Gastroesophageal sphincter (tissue), 4 donors: ENCODE data around the gene EAF1. TPM values are rescaled to one million over a fixed set of nuclear protein-coding genes. Genes with fewer than 3 reads are reported as not detected.
"Not testable (repeated sequence)": the region's sequence is repeated elsewhere in the genome, so short reads cannot be mapped to it uniquely, and the experiment has no call there.

Experiments used
- ATAC-seq: fragments of 150-250 bp; one replicate; pipeline ENCODE4 v1.9.1; 2016; ENCODE audit warnings: mild to moderate bottlenecking, moderate library complexity
- H3K27ac ChIP-seq, 4 donors: fragments of 200-600 bp; sonication (generic) in 3 of 4; 1 replicate in 3 of 4; 2 replicates in 1 of 4; pipeline ENCODE4 v1.5.1; 2016 to 2019
- H3K27me3 ChIP-seq: fragments of 200-600 bp; sonication (generic); one replicate; pipeline ENCODE4 v1.5.1; 2019
- H3K36me3 ChIP-seq, 2 donors: fragments of 200-600 bp; sonication (generic); one replicate each; pipeline ENCODE4 v1.5.1; 2019; ENCODE audit warnings: control low read depth in 1 of 2
- H3K4me1 ChIP-seq, 3 donors: fragments of 200-600 bp; sonication (generic); 1 replicate in 2 of 3; 2 replicates in 1 of 3; pipeline ENCODE4 v1.5.1; 2016 to 2019; ENCODE audit warnings: control low read depth in 2 of 3
- H3K4me3 ChIP-seq, 2 donors: fragments of 200-600 bp; sonication (generic); one replicate each; pipeline ENCODE4 v1.5.1; 2019; ENCODE audit warnings: mild to moderate bottlenecking in 1 of 2, moderate library complexity in 1 of 2
- H3K9me3 ChIP-seq, 3 donors: fragments of 200-600 bp; sonication (generic); one replicate each; pipeline ENCODE4 v1.5.1; 2017 to 2019; ENCODE audit warnings: control low read depth in 2 of 3
- CTCF ChIP-seq, 4 experiments: fragments of 200-600 bp in 2 of 4; fragments of 450-650 bp in 2 of 4; sonication (generic) in 1 of 4; IDR thresholded peaks; one replicate each; pipeline ENCODE4 v1.5.1; 2017 to 2019; ENCODE audit warnings: antibody characterized with exemption in 4 of 4, mild to moderate bottlenecking in 2 of 4, moderate library complexity in 2 of 4
- EP300 ChIP-seq: sonication (generic); formaldehyde crosslinking; IDR thresholded peaks from one replicate; pipeline ENCODE4 v1.6.1; 2017; ENCODE audit warnings: antibody characterized with exemption, mild to moderate bottlenecking
- POLR2A ChIP-seq, 2 donors: fragments of 450-650 bp; IDR thresholded peaks; one replicate each; pipeline ENCODE4 v1.6.1; 2017; ENCODE audit warnings: antibody characterized with exemption in 2 of 2, mild to moderate bottlenecking in 2 of 2, moderate library complexity in 1 of 2
- POLR2AphosphoS5 ChIP-seq: sonication (generic); formaldehyde crosslinking; IDR thresholded peaks from one replicate; pipeline ENCODE4 v1.6.1; 2017; ENCODE audit warnings: antibody characterized with exemption
- WGBS, 2 donors: methylation state at CpG; one replicate each; pipeline ENCODE4 v1.1.5; 2018; ENCODE audit warnings: low coverage in 1 of 2; 5-methylcytosine and 5-hydroxymethylcytosine counted together
- total RNA-seq, 4 donors: library from RNA; depleted of rRNA; stranded (reverse); fragments of >200 nt; gene quantifications; one replicate each; pipeline ENCODE4 v1.1.0, GENCODE V29; 2016

Gene EAF1
- total RNA-seq, 4 donors from 2014 or later: 10.3 to 18.6 (median 15.6) TPM

- Histone ChIP-seq H3K4me3 (no peak overlapping the region), H3K36me3 (peaks cover 5 to 58% of the 10 kb centered on the region in 2 donors), H3K27ac (no peak overlapping the region), H3K27me3 (no peaks in the 10 kb centered on the region), H3K4me1 (peaks cover 0 to 10% (median 0%) of the 10 kb centered on the region in 3 donors), H3K9me3 (no peaks in the 10 kb centered on the region)
- no peak for ATAC-seq
- TF ChIP-seq EP300 (no peak), POLR2AphosphoS5 (no peak), POLR2A (IDR thresholded peaks at IDR 0.05) (no peak), CTCF (IDR thresholded peaks at IDR 0.05) (no peak)
- 70% methylated on average over 2 of the region's 3 CpGs for WGBS, 2 donors
These were observed 18.2 kb upstream of the EAF1 start for GRCh38 chr3:15409239-15409638.

GRCh38 chr3:15409774-15410173, 17.6 kb upstream of the EAF1 start:
- Histone ChIP-seq H3K4me1 (peaks cover 0 to 10% (median 0%) of the 10 kb centered on the region in 3 donors), H3K27me3 (no peaks in the 10 kb centered on the region), H3K4me3 (no peak overlapping the region), H3K36me3 (peaks cover 5 to 63% of the 10 kb centered on the region in 2 donors), H3K27ac (no peak overlapping the region), H3K9me3 (no peaks in the 10 kb centered on the region)
- TF ChIP-seq EP300: no peak
- no peak for TF ChIP-seq CTCF (IDR thresholded peaks at IDR 0.05)
- TF ChIP-seq POLR2AphosphoS5: no peak
- no peak for TF ChIP-seq POLR2A (IDR thresholded peaks at IDR 0.05)
- 94 to 100% methylated on average over 2 of the region's 2 CpGs for WGBS, 2 donors
- ATAC-seq: no peak

- not testable (repeated sequence) for H3K27ac ChIP-seq, H3K27me3 ChIP-seq, H3K4me3 ChIP-seq, ATAC-seq, H3K9me3 ChIP-seq, H3K4me1 ChIP-seq
- H3K36me3 ChIP-seq: peaks cover 5 to 75% of the 10 kb centered on the region in 2 donors
- WGBS, 2 donors: 92 to 100% methylated on average over 2 to 7 of the region's 7 CpGs
These were observed 16.4 kb upstream of the EAF1 start for GRCh38 chr3:15410966-15411365.

- Histone ChIP-seq H3K4me1 (peaks cover 0 to 15% (median 5%) of the 10 kb centered on the region in 3 donors), H3K4me3 (no peak overlapping the region), H3K36me3 (peaks cover 0 to 80% of the 10 kb centered on the region in 2 donors), H3K27me3 (no peaks in the 10 kb centered on the region), H3K27ac (no peak overlapping the region), H3K9me3 (no peaks in the 10 kb centered on the region)
- no peak for ATAC-seq
- WGBS, 2 donors: 69 to 79% methylated on average over 4 of the region's 4 CpGs
- no peak for TF ChIP-seq POLR2AphosphoS5
- no peak for TF ChIP-seq EP300
- no peak for TF ChIP-seq POLR2A (IDR thresholded peaks at IDR 0.05)
- no peak for TF ChIP-seq CTCF (IDR thresholded peaks at IDR 0.05)
These were observed 6.5 kb upstream of the EAF1 start for GRCh38 chr3:15420871-15421270.

GRCh38 chr3:15426579-15427118, 749 bp upstream of the EAF1 start:
- Histone ChIP-seq H3K36me3 (peaks cover 0 to 54% of the 10 kb centered on the region in 2 donors), H3K9me3 (no peaks in the 10 kb centered on the region), H3K4me3 (peak overlapping the region; percentile 82 to 99), H3K27ac (peak overlapping the region in 3 of 4 donors; percentile 86 to 88 (median 87)), H3K27me3 (no peaks in the 10 kb centered on the region), H3K4me1 (peaks cover 0 to 55% (median 18%) of the 10 kb centered on the region in 3 donors)
- 33 to 62% methylated on average over 12 to 15 of the region's 16 CpGs for WGBS, 2 donors
- TF ChIP-seq POLR2A (IDR thresholded peaks at IDR 0.05) (no peak), EP300 (no peak), CTCF (IDR thresholded peaks at IDR 0.05) (no peak), POLR2AphosphoS5 (no peak)
- ATAC-seq: no peak
